Measurements from ENCODE around the gene PITX1. TPM values are rescaled to one million over a fixed set of nuclear protein-coding genes. Genes with fewer than 3 reads are reported as not detected.
A peak's percentile ranks its signal among the peaks of the same experiment; 100 is the strongest.

PITX1 gene
- polyA plus RNA-seq, 3 donors = not detected

- H3K9ac ChIP-seq (ENCODE audit: insufficient read depth, low read length, poor library complexity, severe bottlenecking) = no peak overlapping the region
- 80% methylated on average over 1 of the region's 3 CpGs for WGBS (ENCODE audit: insufficient coverage)
- no peak for TF ChIP-seq CTCF (IDR thresholded peaks at IDR 0.05)
- peaks cover 0 to 5% of the 10 kb centered on the region in 2 donors for H3K4me1 ChIP-seq (ENCODE audit: control insufficient read depth in 1 of 2, insufficient read depth in 2 of 2, low read length in 2 of 2)
- H3K4me3 ChIP-seq (replicated peaks in 1 of 3; ENCODE audit: low read depth in 2 of 3, low read length in 3 of 3) = no peak overlapping the region
- no peaks in the 10 kb centered on the region for H3K36me3 ChIP-seq (replicated peaks in 1 of 2; ENCODE audit: control insufficient read depth in 1 of 2, insufficient read depth in 2 of 2, low read length in 2 of 2)
- peaks cover 0 to 1% of the 10 kb centered on the region in 2 donors for H3K36me3 Mint-ChIP-seq
- H3K79me2 ChIP-seq (ENCODE audit: insufficient read depth, low read length) = no peaks in the 10 kb centered on the region
- intact Hi-C loops (cut with micrococcal nuclease) = no loop called here
- no peak overlapping the region for H3K27ac ChIP-seq (ENCODE audit: low read depth in 1 of 2, low read length in 2 of 2)
- DNase-seq = no peak
- peak overlapping the region in 1 of 2 donors; percentile 79 for H3K4me3 Mint-ChIP-seq
- H4K20me1 ChIP-seq (ENCODE audit: insufficient read depth, low read length) = no peaks in the 10 kb centered on the region
- no peak overlapping the region for H3K27ac Mint-ChIP-seq
- no peak overlapping the region for H3K4me2 ChIP-seq (replicated peaks; ENCODE audit: extremely low read depth, low read length, poor library complexity, severe bottlenecking)
- peaks cover 0 to 13% (median 0%) of the 10 kb centered on the region in 7 donors for H3K9me3 Mint-ChIP-seq
- H3K27me3 Mint-ChIP-seq (ENCODE audit: low read depth in 3 of 3) = peaks cover 71 to 97% (median 79%) of the 10 kb centered on the region in 3 donors
- H3K27me3 ChIP-seq (ENCODE audit: control insufficient read depth in 2 of 2, insufficient read depth in 2 of 2, low read length in 2 of 2) = peaks cover 66 to 94% of the 10 kb centered on the region in 2 donors
- H2AFZ ChIP-seq (ENCODE audit: insufficient read depth, low read depth, low read length, poor library complexity, severe bottlenecking) = no peak overlapping the region
- peaks cover 3% of the 10 kb centered on the region for H3K4me1 Mint-ChIP-seq
- peaks cover 4 to 38% of the 10 kb centered on the region in 2 donors for H3K9me3 ChIP-seq (replicated peaks in 1 of 2; ENCODE audit: control insufficient read depth in 1 of 2, insufficient read depth in 1 of 2, low read length in 2 of 2)
These were observed 7.7 kb upstream of the PITX1 start for GRCh38 chr5:135041726-135042125.

- Histone ChIP-seq H3K9ac (ENCODE audit: insufficient read depth, low read length, poor library complexity, severe bottlenecking) (no peak overlapping the region), H3K27ac (ENCODE audit: low read depth in 1 of 2, low read length in 2 of 2) (no peak overlapping the region), H3K27me3 (ENCODE audit: control insufficient read depth in 2 of 2, insufficient read depth in 2 of 2, low read length in 2 of 2) (peaks cover 72 to 97% of the 10 kb centered on the region in 2 donors), H3K4me1 (ENCODE audit: control insufficient read depth in 1 of 2, insufficient read depth in 2 of 2, low read length in 2 of 2) (peaks cover 0 to 5% of the 10 kb centered on the region in 2 donors), H3K79me2 (ENCODE audit: insufficient read depth, low read length) (no peaks in the 10 kb centered on the region), H3K9me3 (replicated peaks in 1 of 2; ENCODE audit: control insufficient read depth in 1 of 2, insufficient read depth in 1 of 2, low read length in 2 of 2) (peaks cover 4 to 43% of the 10 kb centered on the region in 2 donors), H3K4me2 (replicated peaks; ENCODE audit: extremely low read depth, low read length, poor library complexity, severe bottlenecking) (no peak overlapping the region), H3K4me3 (replicated peaks in 1 of 3; ENCODE audit: low read depth in 2 of 3, low read length in 3 of 3) (no peak overlapping the region), H2AFZ (ENCODE audit: insufficient read depth, low read depth, low read length, poor library complexity, severe bottlenecking) (no peak overlapping the region), H4K20me1 (ENCODE audit: insufficient read depth, low read length) (no peaks in the 10 kb centered on the region), H3K36me3 (replicated peaks in 1 of 2; ENCODE audit: control insufficient read depth in 1 of 2, insufficient read depth in 2 of 2, low read length in 2 of 2) (no peaks in the 10 kb centered on the region)
- Mint-ChIP-seq H3K27ac (no peak overlapping the region), H3K36me3 (peaks cover 0 to 1% of the 10 kb centered on the region in 2 donors), H3K4me1 (peaks cover 3% of the 10 kb centered on the region), H3K27me3 (ENCODE audit: low read depth in 3 of 3) (peaks cover 74 to 98% (median 82%) of the 10 kb centered on the region in 3 donors), H3K9me3 (peaks cover 0 to 13% (median 0%) of the 10 kb centered on the region in 7 donors), H3K4me3 (peak overlapping the region in 1 of 2 donors; percentile 79)
- TF ChIP-seq CTCF (IDR thresholded peaks at IDR 0.05) = no peak
- 0% methylated on average over 1 of the region's 12 CpGs for WGBS (ENCODE audit: insufficient coverage)
- DNase-seq = no peak
- intact Hi-C loops (cut with micrococcal nuclease) = no loop called here
These were observed 7.1 kb upstream of the PITX1 start for GRCh38 chr5:135041145-135041587.
